NCI-H1436 (cell line): Measurements from ENCODE around the gene SBK3.
"Not testable (repeated sequence)": the region's sequence is repeated elsewhere in the genome, so short reads cannot be mapped to it uniquely, and the experiment has no call there.

Experiments used
- DNase-seq: peaks from one replicate; lab custom pipeline; 2025; lab: John Stamatoyannopoulos, UW

SBK3 gene

GRCh38 chr19:55545443-55545842 is at the start of gene SBK3:
Gene SBK3, minus strand, starts transcription at chr19:55545543. Its CDS starts 0 bp downstream, at chr19:55545543.
- DNase-seq, result no peak

GRCh38 chr19:55593096-55593772 is 47.9 kb upstream of the SBK3 start:
- no peak for DNase-seq

GRCh38 chr19:55592391-55593090 is 47.2 kb upstream of the SBK3 start:
- DNase-seq, result no peak

- DNase-seq, result no peak
Observed at GRCh38 chr19:55591555-55591954, 46.2 kb upstream of the SBK3 start.

- peak; percentile 67 for DNase-seq
Observed at GRCh38 chr19:55590617-55591016, 45.3 kb upstream of the SBK3 start.

GRCh38 chr19:55590109-55590508 is 44.8 kb upstream of the SBK3 start:
- DNase-seq, result no peak

GRCh38 chr19:55588738-55589137 is 43.4 kb upstream of the SBK3 start:
- no peak for DNase-seq

GRCh38 chr19:55586976-55587668 is 41.8 kb upstream of the SBK3 start:
- DNase-seq, result peak; percentile 99

- DNase-seq, result peak; percentile 99
Observed at GRCh38 chr19:55585658-55586339, 40.5 kb upstream of the SBK3 start.

GRCh38 chr19:55584871-55585270 is 39.5 kb upstream of the SBK3 start:
- no peak for DNase-seq

GRCh38 chr19:55583897-55584296 is 38.6 kb upstream of the SBK3 start:
- DNase-seq, result not testable (repeated sequence)

- DNase-seq, result not testable (repeated sequence)
Observed at GRCh38 chr19:55582284-55582683, 36.9 kb upstream of the SBK3 start.

- DNase-seq, result no peak
Observed at GRCh38 chr19:55581823-55582223, 36.5 kb upstream of the SBK3 start.

GRCh38 chr19:55581145-55581822 is 35.9 kb upstream of the SBK3 start:
- no peak for DNase-seq

GRCh38 chr19:55580628-55581144 is 35.3 kb upstream of the SBK3 start, which contains the start of gene ZNF579:
Gene ZNF579, minus strand, starts transcription at chr19:55580848. Its CDS starts 1,209 bp downstream, at chr19:55579639.
- peak; percentile 91 for DNase-seq

- no peak for DNase-seq
Observed at GRCh38 chr19:55579766-55580621, 34.7 kb upstream of the SBK3 start.

GRCh38 chr19:55578761-55579747 is 33.7 kb upstream of the SBK3 start:
- no peak for DNase-seq

- no peak for DNase-seq
Observed at GRCh38 chr19:55578031-55578760, 32.9 kb upstream of the SBK3 start.

GRCh38 chr19:55576746-55577145 is 31.4 kb upstream of the SBK3 start:
- DNase-seq, result no peak
